Posterior cingulate gyrus (tissue), 11 donors: ENCODE measurements around the gene KRT14.
"Not testable (repeated sequence)": the region's sequence is repeated elsewhere in the genome, so short reads cannot be mapped to it uniquely, and the experiment has no call there.

ENCODE experiments used
- DNase-seq, 10 donors: peaks; one replicate each; pipeline versions ENCODE4 v3.0.0 to v3.0.0-alpha.2; 2020 to 2021; ENCODE audit warnings: mixed read lengths in 3 of 10
- intact Hi-C: fragments of 100-400 bp; cut with DNase I; formaldehyde crosslinking; loops from one replicate; pipeline ENCODE4 v1.15.1; 2023

KRT14 gene

GRCh38 chr17:41624208-41625101 is 37.8 kb upstream of the KRT14 start, which contains the start of gene KRT17:
Gene KRT17 (minus strand): TSS chr17:41624575. CDS start chr17:41624509, 66 bp downstream.
- peak in 3 of 10 donors; percentile 62 to 67 (median 65) for DNase-seq
- intact Hi-C loops: no loop called here

GRCh38 chr17:41623184-41623861 is 36.6 kb upstream of the KRT14 start:
- DNase-seq: peak in 2 of 10 donors; percentile 50 to 70
- intact Hi-C loops: not testable (repeated sequence)

GRCh38 chr17:41622340-41623183 is 35.9 kb upstream of the KRT14 start:
- intact Hi-C loops: not testable (repeated sequence)
- peak in 2 of 10 donors; percentile 49 to 67 for DNase-seq

- intact Hi-C loops: no loop called here
- DNase-seq: peak in 1 of 10 donors; percentile 43
These were observed 35.2 kb upstream of the KRT14 start for GRCh38 chr17:41621916-41622315.

- intact Hi-C loops: not testable (repeated sequence)
- DNase-seq: peak in 2 of 10 donors; percentile 47 to 62
These were observed 34.7 kb upstream of the KRT14 start for GRCh38 chr17:41621435-41621817.

GRCh38 chr17:41620583-41621434 is 34.1 kb upstream of the KRT14 start:
- intact Hi-C loops: no loop called here
- DNase-seq: peak in 5 of 10 donors; percentile 21 to 88 (median 78)

- DNase-seq, intact Hi-C loops: not testable (repeated sequence)
These were observed 33.4 kb upstream of the KRT14 start for GRCh38 chr17:41619927-41620582.

- intact Hi-C loops: no loop called here
- peak in 3 of 10 donors; percentile 62 to 72 (median 62) for DNase-seq
These were observed 32.6 kb upstream of the KRT14 start for GRCh38 chr17:41619036-41619926.

GRCh38 chr17:41618341-41619035 is 31.8 kb upstream of the KRT14 start:
- DNase-seq: peak in 3 of 10 donors; percentile 67 to 88 (median 87)
- intact Hi-C loops: no loop called here

- peak in 2 of 10 donors; percentile 57 to 81 for DNase-seq
- intact Hi-C loops: no loop called here
These were observed 31.0 kb upstream of the KRT14 start for GRCh38 chr17:41617698-41618097.

- peak in 3 of 10 donors; percentile 15 to 63 (median 31) for DNase-seq
- intact Hi-C loops: no loop called here
These were observed 30.4 kb upstream of the KRT14 start for GRCh38 chr17:41617136-41617535.

- intact Hi-C loops: not testable (repeated sequence)
- peak in 2 of 10 donors; percentile 34 to 57 for DNase-seq
These were observed 29.8 kb upstream of the KRT14 start for GRCh38 chr17:41616486-41616885.

GRCh38 chr17:41615454-41615853 is 28.8 kb upstream of the KRT14 start:
- intact Hi-C loops: no loop called here

GRCh38 chr17:41614767-41615166 is 28.1 kb upstream of the KRT14 start:
- intact Hi-C loops: not testable (repeated sequence)

More at GRCh38 chr17:41615454-41615853, 28.8 kb upstream of the KRT14 start:
- peak in 1 of 10 donors; percentile 20 for DNase-seq

GRCh38 chr17:41614098-41614497 is 27.4 kb upstream of the KRT14 start:
- DNase-seq: peak in 2 of 10 donors; percentile 16 to 63
- intact Hi-C loops: no loop called here

More at GRCh38 chr17:41614767-41615166, 28.1 kb upstream of the KRT14 start:
- DNase-seq: peak in 3 of 10 donors; percentile 41 to 67 (median 57)

GRCh38 chr17:41613277-41614082 is 26.8 kb upstream of the KRT14 start:
- intact Hi-C loops: no loop called here
- DNase-seq: peak in 2 of 10 donors; percentile 44 to 61
